Epithelial cell of proximal tubule (primary cell): ENCODE measurements around the gene TMC1. TPM values are rescaled to one million over a fixed set of nuclear protein-coding genes. Genes with fewer than 3 reads are reported as not detected.

Experiments
- DNase-seq: peaks from one replicate; pipeline ENCODE4 v3.0.0-alpha.2; 2011; ENCODE audit warnings: low read depth
- H3K4me3 ChIP-seq: 2 replicates; pipeline ENCODE4 v1.5.1; 2011; ENCODE audit warnings: low read depth, mild to moderate bottlenecking, low read length
- total RNA-seq: library from RNA; depleted of rRNA; stranded (reverse); fragments of >200 nt; gene quantifications from 2 replicates; pipeline ENCODE4 v1.2.3, GENCODE V29; 2015
- TF ChIP-seq, protein P1 (sequence below): conservative IDR thresholded peaks from 2 replicates; pipeline ENCODE4 v1.5.1; 2012; ENCODE audit warnings: low read depth, mild to moderate bottlenecking, low read length

TMC1 gene
- total RNA-seq, 1 donor from 2014 or later, result not detected

DNA sequence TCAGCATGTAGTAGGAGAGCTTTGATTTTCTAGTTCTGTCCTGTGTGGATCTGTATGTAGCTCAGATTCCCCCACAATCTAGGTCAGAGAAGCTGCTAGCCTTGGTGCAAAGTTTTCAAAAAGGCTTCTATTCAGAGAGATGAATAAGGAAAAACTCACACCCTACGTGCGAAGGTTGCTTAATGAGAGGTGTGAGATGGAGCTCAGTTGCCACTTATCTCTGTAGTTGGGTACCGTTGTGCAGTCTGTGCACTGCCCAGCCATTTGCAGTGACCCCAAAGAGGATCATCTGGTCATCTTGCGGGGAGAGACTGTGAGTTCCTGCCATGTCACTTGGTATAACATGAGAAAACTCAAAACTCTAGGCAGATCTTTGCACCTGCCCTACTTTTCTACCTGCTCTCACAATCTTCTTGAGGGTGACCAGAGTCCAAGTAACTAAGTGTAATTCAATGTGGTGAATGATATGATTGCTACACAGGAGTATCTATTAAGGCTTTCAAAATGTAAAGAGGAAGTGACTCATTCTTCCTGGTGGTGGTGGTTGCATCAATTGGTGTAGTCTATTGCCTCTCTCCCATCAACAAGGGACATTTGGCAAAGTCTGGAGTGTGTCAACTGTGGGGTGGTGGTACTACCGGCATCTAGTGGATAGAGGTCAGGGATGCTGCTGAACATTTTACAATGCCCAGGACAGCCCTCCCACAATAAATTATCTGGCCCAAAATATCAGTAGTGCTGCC is 65.2 kb downstream of the TMC1 start:
- TF ChIP-seq, protein P1, sequence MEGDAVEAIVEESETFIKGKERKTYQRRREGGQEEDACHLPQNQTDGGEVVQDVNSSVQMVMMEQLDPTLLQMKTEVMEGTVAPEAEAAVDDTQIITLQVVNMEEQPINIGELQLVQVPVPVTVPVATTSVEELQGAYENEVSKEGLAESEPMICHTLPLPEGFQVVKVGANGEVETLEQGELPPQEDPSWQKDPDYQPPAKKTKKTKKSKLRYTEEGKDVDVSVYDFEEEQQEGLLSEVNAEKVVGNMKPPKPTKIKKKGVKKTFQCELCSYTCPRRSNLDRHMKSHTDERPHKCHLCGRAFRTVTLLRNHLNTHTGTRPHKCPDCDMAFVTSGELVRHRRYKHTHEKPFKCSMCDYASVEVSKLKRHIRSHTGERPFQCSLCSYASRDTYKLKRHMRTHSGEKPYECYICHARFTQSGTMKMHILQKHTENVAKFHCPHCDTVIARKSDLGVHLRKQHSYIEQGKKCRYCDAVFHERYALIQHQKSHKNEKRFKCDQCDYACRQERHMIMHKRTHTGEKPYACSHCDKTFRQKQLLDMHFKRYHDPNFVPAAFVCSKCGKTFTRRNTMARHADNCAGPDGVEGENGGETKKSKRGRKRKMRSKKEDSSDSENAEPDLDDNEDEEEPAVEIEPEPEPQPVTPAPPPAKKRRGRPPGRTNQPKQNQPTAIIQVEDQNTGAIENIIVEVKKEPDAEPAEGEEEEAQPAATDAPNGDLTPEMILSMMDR, result peak; percentile 14
- no peak for DNase-seq
- no peak overlapping the region for H3K4me3 ChIP-seq

DNA sequence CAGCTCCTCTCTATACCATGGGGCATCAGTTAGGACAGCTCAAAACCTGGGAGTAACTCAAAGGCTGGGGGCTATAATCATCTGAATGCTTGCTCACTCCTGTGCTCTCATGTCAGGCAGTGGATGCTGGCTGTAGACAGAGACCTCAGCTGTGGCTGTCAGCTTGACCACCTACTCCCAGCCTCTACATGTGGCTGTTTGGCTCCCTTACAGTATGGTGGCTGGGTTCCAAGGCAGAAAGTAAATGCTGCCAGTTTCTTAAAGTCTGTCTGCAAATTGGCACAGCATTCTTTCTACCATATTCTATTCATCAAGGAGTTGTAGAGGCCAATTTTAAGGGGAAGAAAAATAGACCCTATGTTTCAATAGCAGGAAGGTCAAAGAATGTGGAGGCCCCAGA is 66.9 kb downstream of the TMC1 start:
- no peak overlapping the region for H3K4me3 ChIP-seq
- TF ChIP-seq, protein P1, result no peak
- DNase-seq, result no peak

DNA sequence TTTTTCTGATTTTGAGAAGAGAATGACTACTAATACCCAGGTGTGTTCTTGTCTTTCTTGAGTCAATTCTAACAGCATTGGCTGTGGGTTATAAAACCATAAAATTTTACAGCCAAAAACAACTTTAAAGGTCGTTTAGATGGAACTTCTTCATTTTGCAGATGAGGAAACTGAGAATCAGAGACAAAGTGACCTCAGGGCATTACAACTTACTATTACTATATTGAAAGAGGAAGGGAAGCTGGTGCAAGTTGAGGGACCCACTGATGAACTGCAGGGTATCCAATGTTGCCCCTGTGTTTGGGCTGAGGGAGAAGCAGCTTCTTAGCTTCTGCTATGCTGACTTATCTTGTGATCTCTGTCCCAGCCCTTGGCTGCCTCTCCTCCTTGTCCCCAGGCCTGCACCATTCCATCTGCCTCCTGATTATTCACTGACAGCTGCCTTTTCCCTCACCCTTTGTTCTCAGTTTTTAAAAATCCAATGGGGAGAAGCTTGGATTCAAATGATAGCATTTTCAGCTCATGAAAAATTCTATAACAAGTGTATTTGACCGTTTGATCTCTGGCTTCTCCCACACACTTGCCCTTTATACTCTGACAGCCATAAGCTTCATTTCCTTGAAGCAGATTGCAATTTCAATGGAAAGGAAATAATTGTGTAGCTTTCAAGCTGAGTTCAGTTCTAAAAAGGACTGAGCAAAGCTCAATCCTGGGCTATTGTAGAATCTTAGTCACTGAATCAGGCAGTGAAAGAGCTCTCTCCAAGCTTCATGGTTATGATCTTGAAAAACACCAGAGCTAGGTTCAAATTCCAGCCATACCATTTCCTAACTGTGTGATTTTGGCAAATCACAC is 68.5 kb downstream of the TMC1 start:
- DNase-seq, result peak; percentile 66
- TF ChIP-seq, protein P1, result no peak

DNA sequence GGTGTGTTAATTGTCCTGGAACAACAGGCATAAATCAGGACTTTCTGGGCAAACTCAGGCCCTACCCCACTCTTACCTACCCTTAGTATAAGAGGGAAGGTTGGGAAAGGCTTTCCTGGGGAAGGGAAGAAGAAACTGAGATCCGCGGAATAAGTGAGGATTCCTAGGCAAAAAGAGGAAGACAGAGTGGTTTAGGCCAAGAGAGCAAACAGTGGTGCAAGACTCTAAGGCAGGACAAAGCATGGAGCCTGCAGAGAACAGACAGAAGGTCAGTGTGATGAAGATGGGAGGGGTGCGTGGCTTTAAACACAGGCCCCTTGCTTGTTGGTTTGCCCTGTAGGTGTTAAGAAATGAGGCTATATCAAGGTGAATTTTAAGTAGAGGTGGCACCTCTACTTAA is 69.4 kb downstream of the TMC1 start:
- TF ChIP-seq, protein P1, result no peak
- DNase-seq, result no peak
- H3K4me3 ChIP-seq, result no peak overlapping the region

More for the DNA sequence above, 68.5 kb downstream of the TMC1 start:
- no peak overlapping the region for H3K4me3 ChIP-seq

DNA sequence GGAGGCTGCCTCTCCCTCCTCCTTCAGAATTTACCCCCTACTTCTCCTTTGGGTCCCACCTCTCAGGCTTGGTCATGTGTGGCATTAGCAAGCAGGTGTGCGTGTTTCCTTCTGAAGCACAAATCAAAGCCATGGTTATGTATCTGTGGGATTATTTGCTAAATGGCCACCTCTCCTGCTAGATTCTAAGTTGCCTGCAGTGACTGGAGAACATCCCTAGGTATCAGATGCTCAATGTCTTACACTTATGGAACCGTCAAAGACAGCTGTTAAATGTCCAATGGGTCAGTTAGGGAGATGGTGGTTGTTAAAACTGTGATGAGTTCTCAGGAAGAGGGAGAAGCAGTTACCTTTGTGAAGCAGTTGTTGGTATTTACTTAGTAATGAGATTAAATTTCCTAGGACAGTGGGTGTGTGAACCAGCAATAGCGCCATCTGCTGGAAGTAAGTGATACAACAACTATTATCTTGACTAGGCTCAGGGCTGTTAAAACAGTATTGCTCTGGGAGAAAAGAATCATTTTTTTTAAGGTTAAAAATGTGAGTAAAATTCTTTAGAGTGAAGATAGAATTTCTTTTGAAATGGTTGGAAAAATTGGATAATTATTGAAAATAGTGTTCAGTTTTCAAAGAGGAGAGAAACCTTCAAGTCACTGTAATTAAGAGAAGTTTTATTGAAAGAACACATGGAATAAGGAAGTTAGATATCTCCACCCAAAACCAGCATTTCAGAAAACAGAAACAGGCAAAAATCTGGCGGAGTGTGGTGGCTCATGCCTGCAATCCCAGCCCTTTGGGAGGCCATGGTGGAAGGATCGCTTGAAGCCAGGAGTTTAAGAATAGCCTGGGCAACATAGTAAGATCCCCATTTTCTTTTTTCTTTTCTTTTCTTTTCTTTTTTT is 71.3 kb downstream of the TMC1 start:
- H3K4me3 ChIP-seq, result no peak overlapping the region
- DNase-seq, result no peak
- TF ChIP-seq, protein P1, result peak; percentile 81

DNA sequence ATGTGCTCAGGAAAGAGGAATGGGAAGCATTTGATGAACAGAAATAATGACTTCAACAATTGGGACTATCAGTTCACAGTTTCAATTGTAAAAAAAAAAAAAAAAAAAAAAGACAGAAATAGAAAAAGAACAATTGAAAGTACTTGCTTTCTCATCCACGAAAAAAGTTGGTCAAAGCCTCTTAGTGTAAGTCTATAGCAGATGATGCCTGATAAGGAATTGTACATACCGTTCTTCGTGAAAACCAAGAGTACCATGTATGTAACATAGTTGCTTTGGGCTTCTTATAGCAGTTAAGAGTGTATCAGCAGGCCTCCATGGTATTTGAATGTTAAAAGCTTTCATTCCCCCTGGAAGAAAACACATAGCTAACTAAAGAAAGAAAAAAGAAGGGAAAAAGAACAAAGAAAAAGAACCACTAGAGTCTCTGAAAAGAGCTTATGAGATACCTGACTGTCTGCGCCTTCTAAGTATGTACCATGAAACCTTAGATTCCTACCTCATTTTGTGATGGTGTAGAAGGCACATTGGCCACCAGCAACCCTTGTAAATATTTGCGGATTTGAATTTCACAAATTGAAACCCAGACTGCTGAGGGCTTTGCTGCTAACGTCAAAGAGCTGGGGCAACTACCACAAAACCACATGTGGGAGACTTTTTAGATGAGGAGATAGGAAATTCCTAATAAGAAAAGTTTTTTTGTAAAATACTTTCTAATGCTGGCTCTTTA is 75.2 kb downstream of the TMC1 start:
- DNase-seq, result no peak
- no peak overlapping the region for H3K4me3 ChIP-seq
- TF ChIP-seq, protein P1, result no peak
